Caco-2 (cell line): ENCODE measurements around the gene INS. TPM values are rescaled to one million over a fixed set of nuclear protein-coding genes. Genes with fewer than 3 reads are reported as not detected.

ENCODE experiments used
- BruUV-seq: library from RNA; stranded (reverse); fragments of 400-500 nt; replicated peaks from 2 replicates; lab custom pipeline; 2021; lab: Mats Ljungman, UMichigan
- CTCF ChIA-PET: fragments of 300-600 bp; sonication (Branson Sonifier 250); formaldehyde crosslinking; loops from one replicate; lab custom pipeline; 2022; ENCODE audit warnings: antibody characterized with exemption; lab: Charles Lee
- POLR2A ChIA-PET: fragments of 300-600 bp; sonication (Branson Sonifier 250); formaldehyde crosslinking; loops from one replicate; lab custom pipeline; 2022; ENCODE audit warnings: antibody characterized with exemption; lab: Charles Lee
- DNase-seq, 2 experiments: peaks; one replicate each; pipeline versions ENCODE4 v3.0.0 to v3.0.0-alpha.2; 2020 to 2022
- H3K27me3 ChIP-seq: replicated peaks from 2 replicates; pipeline ENCODE4 v1.6.0; 2011; ENCODE audit warnings: low read length; ENCODE audit not compliant: control insufficient read depth, insufficient read depth
- H3K36me3 ChIP-seq: 2 replicates; pipeline ENCODE4 v1.5.1; 2011; ENCODE audit warnings: low read length; ENCODE audit not compliant: control insufficient read depth, insufficient read depth
- H3K4me1 ChIP-seq: fragments of 250-450 bp; sonication (Bioruptor Pico); 2 replicates; pipeline ENCODE4 v1.5.1; 2020; ENCODE audit warnings: mild to moderate bottlenecking
- H3K4me3 ChIP-seq: 2 replicates; pipeline ENCODE4 v1.5.1; 2011; ENCODE audit warnings: low read depth, mild to moderate bottlenecking, control low read depth, low read length
- H3K9me3 ChIP-seq: fragments of 250-450 bp; sonication (Bioruptor Pico); 2 replicates; pipeline ENCODE4 v1.5.1; 2020; ENCODE audit warnings: mild to moderate bottlenecking, moderate library complexity
- H3K27ac Mint-ChIP-seq: one replicate; pipeline ENCODE4 v1.8.0; 2022; ENCODE audit warnings: mixed read lengths; ENCODE audit not compliant: unreplicated experiment
- H3K27me3 Mint-ChIP-seq: one replicate; pipeline ENCODE4 v1.8.0; 2022; ENCODE audit warnings: mixed read lengths; ENCODE audit not compliant: insufficient read depth, unreplicated experiment
- H3K36me3 Mint-ChIP-seq: one replicate; pipeline ENCODE4 v1.8.0; 2022; ENCODE audit warnings: mild to moderate bottlenecking, mixed read lengths; ENCODE audit not compliant: insufficient read depth, unreplicated experiment
- H3K4me1 Mint-ChIP-seq: one replicate; pipeline ENCODE4 v1.8.0; 2022; ENCODE audit warnings: low read depth, mixed read lengths; ENCODE audit not compliant: unreplicated experiment
- H3K4me3 Mint-ChIP-seq: one replicate; pipeline ENCODE4 v1.8.0; 2022; ENCODE audit warnings: mild to moderate bottlenecking, moderate library complexity, mixed read lengths; ENCODE audit not compliant: unreplicated experiment
- H3K9me3 Mint-ChIP-seq: one replicate; pipeline ENCODE4 v1.8.0; 2022; ENCODE audit warnings: mixed read lengths; ENCODE audit not compliant: unreplicated experiment
- CTCF ChIP-seq, 2 experiments: fragments of 200-600 bp in 1 of 2; IDR thresholded peaks; 1 replicate in 1 of 2; 2 replicates in 1 of 2; pipeline versions ENCODE4 v1.5.1 to v1.8.0; 2011 to 2022; ENCODE audit warnings: antibody characterized with exemption in 1 of 2, control low read depth in 1 of 2, inconsistent platforms in 1 of 2, low read depth in 1 of 2, low read length in 1 of 2, mild to moderate bottlenecking in 1 of 2, moderate library complexity in 1 of 2; ENCODE audit not compliant: insufficient read depth in 1 of 2, severe bottlenecking in 1 of 2, unreplicated experiment in 1 of 2
- intact Hi-C: fragments of 100-400 bp; cut with micrococcal nuclease; formaldehyde crosslinking; loops from one replicate; pipeline ENCODE4 v1.10.0; 2022; ENCODE audit not compliant: unreplicated experiment
- total RNA-seq: library from RNA; stranded (reverse); gene quantifications from 2 replicates; pipeline ENCODE4 v1.2.3, GENCODE V29; 2022

Gene INS
- total RNA-seq, 1 experiment from 2014 or later, result not detected

- Mint-ChIP-seq H3K36me3 (peaks cover 18% of the 10 kb centered on the region), H3K27ac (no peak overlapping the region), H3K4me1 (peaks cover 20% of the 10 kb centered on the region), H3K4me3 (no peak overlapping the region), H3K27me3 (peaks cover 7% of the 10 kb centered on the region), H3K9me3 (no peaks in the 10 kb centered on the region)
- intact Hi-C loops, result no loop called here
- H3K27me3 ChIP-seq, result no peaks in the 10 kb centered on the region
- no peak overlapping the region for H3K4me3 ChIP-seq
- POLR2A ChIA-PET, result no interaction called here
- no peak for TF ChIP-seq CTCF (IDR thresholded peaks at IDR 0.05; ENCODE audit: insufficient read depth in 1 of 2, low read depth in 1 of 2, low read length in 1 of 2, severe bottlenecking in 1 of 2, unreplicated experiment in 1 of 2)
- peaks cover 19% of the 10 kb centered on the region for H3K4me1 ChIP-seq
- CTCF ChIA-PET, result interaction anchor here (1.0 to 3.1 kb wide), 6 partner anchors 13 to 107 kb away, joined by 3 to 18 read pairs (median 5); partner anchors contain the start of gene ASCL2
- no peaks in the 10 kb centered on the region for H3K9me3 ChIP-seq
- no peaks in the 10 kb centered on the region for H3K36me3 ChIP-seq
- DNase-seq, result no peak
- no TSS peak for BruUV-seq
Observed at GRCh38 chr11:2193099-2193887, 32.3 kb upstream of the INS start.

- Mint-ChIP-seq H3K27me3 (peaks cover 7% of the 10 kb centered on the region), H3K27ac (no peak overlapping the region), H3K4me1 (peaks cover 15% of the 10 kb centered on the region), H3K4me3 (no peak overlapping the region), H3K9me3 (no peaks in the 10 kb centered on the region), H3K36me3 (peaks cover 18% of the 10 kb centered on the region)
- no TSS peak for BruUV-seq
- no peak for TF ChIP-seq CTCF (IDR thresholded peaks at IDR 0.05; ENCODE audit: insufficient read depth in 1 of 2, low read depth in 1 of 2, low read length in 1 of 2, severe bottlenecking in 1 of 2, unreplicated experiment in 1 of 2)
- Histone ChIP-seq H3K36me3 (no peaks in the 10 kb centered on the region), H3K9me3 (no peaks in the 10 kb centered on the region), H3K27me3 (no peaks in the 10 kb centered on the region), H3K4me3 (no peak overlapping the region), H3K4me1 (peaks cover 10% of the 10 kb centered on the region)
- CTCF ChIA-PET, result interaction anchor here (0.6 to 1.6 kb wide), 6 partner anchors 24 to 149 kb away, joined by 3 to 6 read pairs (median 4); partner anchors contain the start of gene ASCL2
- no peak for DNase-seq
- POLR2A ChIA-PET, result no interaction called here
- intact Hi-C loops, result no loop called here
Observed at GRCh38 chr11:2192435-2192834, 31.4 kb upstream of the INS start.

GRCh38 chr11:2191883-2192282 lies 30.9 kb upstream of the INS start:
- peaks cover 13% of the 10 kb centered on the region for H3K36me3 Mint-ChIP-seq
- no peaks in the 10 kb centered on the region for H3K27me3 ChIP-seq
- ChIA-PET POLR2A (interaction anchor here (0.5 kb wide), 1 partner anchor 77 kb away, joined by 3 read pairs; no protein-coding TSS in a partner anchor), CTCF (interaction anchor here (0.6 to 1.2 kb wide), 2 partner anchors 54 to 107 kb away, joined by 5 to 6 read pairs; no protein-coding TSS in a partner anchor)
- H3K9me3 ChIP-seq, result no peaks in the 10 kb centered on the region
- no peak overlapping the region for H3K4me3 ChIP-seq
- H3K4me1 Mint-ChIP-seq, result peaks cover 10% of the 10 kb centered on the region
- no TSS peak for BruUV-seq
- peaks cover 5% of the 10 kb centered on the region; the same call in 1 of the 2 replicates for H3K4me1 ChIP-seq
- no peak overlapping the region for H3K4me3 Mint-ChIP-seq
- no peak for DNase-seq
- TF ChIP-seq CTCF (IDR thresholded peaks at IDR 0.05; ENCODE audit: insufficient read depth in 1 of 2, low read depth in 1 of 2, low read length in 1 of 2, severe bottlenecking in 1 of 2, unreplicated experiment in 1 of 2), result no peak
- H3K36me3 ChIP-seq, result no peaks in the 10 kb centered on the region
- intact Hi-C loops, result no loop called here
- no peaks in the 10 kb centered on the region for H3K9me3 Mint-ChIP-seq
- no peak overlapping the region for H3K27ac Mint-ChIP-seq
- peaks cover 4% of the 10 kb centered on the region for H3K27me3 Mint-ChIP-seq
